Mucosa of descending colon (tissue), 3 donors: Measurements from ENCODE around the gene ANO6. TPM values are rescaled to one million over a fixed set of nuclear protein-coding genes. Genes with fewer than 3 reads are reported as not detected.
"Not testable (repeated sequence)": the region's sequence is repeated elsewhere in the genome, so short reads cannot be mapped to it uniquely, and the experiment has no call there.

Source experiments
- ATAC-seq: fragments of 200-7000 bp; cut with Tn5 transposase; one replicate; pipeline ENCODE4 v1.9.1; 2020; ENCODE audit warnings: mild to moderate bottlenecking, moderate library complexity
- DNase-seq, 3 donors: peaks; one replicate each; pipeline ENCODE4 v3.0.0-alpha.2; 2020
- H3K36me3 ChIP-seq: fragments of 200-600 bp; one replicate; pipeline ENCODE4 v1.8.0; 2021; ENCODE audit warnings: low read depth, mild to moderate bottlenecking
- H3K4me1 ChIP-seq: fragments of 200-600 bp; one replicate; pipeline ENCODE4 v1.8.0; 2021; ENCODE audit warnings: low read depth, mild to moderate bottlenecking
- H3K4me3 ChIP-seq: fragments of 200-600 bp; one replicate; pipeline ENCODE4 v1.8.0; 2021; ENCODE audit warnings: mild to moderate bottlenecking
- H3K9me3 ChIP-seq: fragments of 200-600 bp; one replicate; pipeline ENCODE4 v1.8.0; 2021; ENCODE audit warnings: mild to moderate bottlenecking
- intact Hi-C, 2 donors: fragments of 100-400 bp; cut with DNase I in 1 of 2; cut with micrococcal nuclease in 1 of 2; formaldehyde crosslinking; loops; one replicate each; pipeline versions ENCODE4 v1.11.0 to v1.11.1; 2022; cut with DNase I, micrococcal nuclease
- total RNA-seq, 3 donors: library from RNA; stranded (reverse); fragmentation: NEBNext Ultra II Directional in 2 of 3; extraction: Animal tissue kit (Norgen Biotek cat#: 25700) in 2 of 3; gene quantifications; one replicate each; pipeline versions ENCODE4 v1.2.1 to v1.2.4, GENCODE V29; 2021 to 2023
- TF ChIP-seq, protein P1 (sequence below): fragments of 200-600 bp; IDR thresholded peaks from one replicate; pipeline ENCODE4 v1.8.0; 2022; ENCODE audit warnings: antibody characterized with exemption, mild to moderate bottlenecking
- donor health status: DM: no; HTN: no; CAD: no; lungs with moderate emphysema.
- donor health status: DM: no; HTN: no; CAD: no.
- donor health status: DM: no; HTN: yes; CAD: no.

Gene ANO6
- total RNA-seq, 3 donors from 2014 or later = 7.8 to 65.8 (median 15.2) TPM

GRCh38 chr12:45314770-45315169 is 98.9 kb downstream of the ANO6 start:
- H3K4me1 ChIP-seq = no peaks in the 10 kb centered on the region
- H3K36me3 ChIP-seq = no peaks in the 10 kb centered on the region
- H3K4me3 ChIP-seq = no peak overlapping the region
- intact Hi-C loops = no loop called here
- DNase-seq (no peak), ATAC-seq (no peak)
- TF ChIP-seq, protein P1, sequence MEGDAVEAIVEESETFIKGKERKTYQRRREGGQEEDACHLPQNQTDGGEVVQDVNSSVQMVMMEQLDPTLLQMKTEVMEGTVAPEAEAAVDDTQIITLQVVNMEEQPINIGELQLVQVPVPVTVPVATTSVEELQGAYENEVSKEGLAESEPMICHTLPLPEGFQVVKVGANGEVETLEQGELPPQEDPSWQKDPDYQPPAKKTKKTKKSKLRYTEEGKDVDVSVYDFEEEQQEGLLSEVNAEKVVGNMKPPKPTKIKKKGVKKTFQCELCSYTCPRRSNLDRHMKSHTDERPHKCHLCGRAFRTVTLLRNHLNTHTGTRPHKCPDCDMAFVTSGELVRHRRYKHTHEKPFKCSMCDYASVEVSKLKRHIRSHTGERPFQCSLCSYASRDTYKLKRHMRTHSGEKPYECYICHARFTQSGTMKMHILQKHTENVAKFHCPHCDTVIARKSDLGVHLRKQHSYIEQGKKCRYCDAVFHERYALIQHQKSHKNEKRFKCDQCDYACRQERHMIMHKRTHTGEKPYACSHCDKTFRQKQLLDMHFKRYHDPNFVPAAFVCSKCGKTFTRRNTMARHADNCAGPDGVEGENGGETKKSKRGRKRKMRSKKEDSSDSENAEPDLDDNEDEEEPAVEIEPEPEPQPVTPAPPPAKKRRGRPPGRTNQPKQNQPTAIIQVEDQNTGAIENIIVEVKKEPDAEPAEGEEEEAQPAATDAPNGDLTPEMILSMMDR = no peak
- H3K9me3 ChIP-seq = peaks cover 3% of the 10 kb centered on the region

- intact Hi-C loops = no loop called here
- ATAC-seq (no peak), DNase-seq (no peak)
- H3K4me3 ChIP-seq = no peak overlapping the region
- H3K4me1 ChIP-seq = no peaks in the 10 kb centered on the region
- TF ChIP-seq, protein P1 = no peak
- peaks cover 3% of the 10 kb centered on the region for H3K9me3 ChIP-seq
- H3K36me3 ChIP-seq = no peaks in the 10 kb centered on the region
These were observed 99.6 kb downstream of the ANO6 start for GRCh38 chr12:45315462-45315861.

- DNase-seq, H3K4me1 ChIP-seq, ATAC-seq, H3K4me3 ChIP-seq, intact Hi-C loops, H3K36me3 ChIP-seq, H3K9me3 ChIP-seq: not testable (repeated sequence)
These were observed 101.4 kb downstream of the ANO6 start for GRCh38 chr12:45317261-45317660.

- intact Hi-C loops = no loop called here
- Histone ChIP-seq H3K4me1 (no peaks in the 10 kb centered on the region), H3K36me3 (no peaks in the 10 kb centered on the region), H3K9me3 (peaks cover 3% of the 10 kb centered on the region), H3K4me3 (no peak overlapping the region)
- TF ChIP-seq, protein P1 = no peak
- ATAC-seq = no peak
- no peak for DNase-seq
These were observed 106.9 kb downstream of the ANO6 start for GRCh38 chr12:45322810-45323209.

GRCh38 chr12:45324391-45324790 is 108.5 kb downstream of the ANO6 start:
- Histone ChIP-seq H3K4me1 (no peaks in the 10 kb centered on the region), H3K9me3 (no peaks in the 10 kb centered on the region), H3K36me3 (no peaks in the 10 kb centered on the region), H3K4me3 (no peak overlapping the region)
- TF ChIP-seq, protein P1 = no peak
- ATAC-seq = peak; percentile 10
- no peak for DNase-seq
- intact Hi-C loops = no loop called here

GRCh38 chr12:45326358-45326975 is 110.6 kb downstream of the ANO6 start:
- DNase-seq = no peak
- ATAC-seq = no peak
- intact Hi-C loops = no loop called here

More at GRCh38 chr12:45326358-45326975, 110.6 kb downstream of the ANO6 start:
- Histone ChIP-seq H3K4me3 (no peak overlapping the region), H3K36me3 (no peaks in the 10 kb centered on the region), H3K4me1 (no peaks in the 10 kb centered on the region), H3K9me3 (no peaks in the 10 kb centered on the region)
- TF ChIP-seq, protein P1 = no peak
